GM19324 (cell line): ENCODE data around the gene GNPAT.
"Not testable (repeated sequence)": the region's sequence is repeated elsewhere in the genome, so short reads cannot be mapped to it uniquely, and the experiment has no call there.

ENCODE experiments used
- ATAC-seq: cut with Tn5 transposase; IDR thresholded peaks from one replicate; pipeline ENCODE4 v1.9.1; 2021; ENCODE audit warnings: mild to moderate bottlenecking, moderate library complexity; ENCODE audit not compliant: unreplicated experiment, low FRiP score

Gene GNPAT

GRCh38 chr1:231212301-231212700, 28.7 kb upstream of the GNPAT start:
- ATAC-seq: not testable (repeated sequence)

- no peak for ATAC-seq
Observed at GRCh38 chr1:231213831-231214573, 27.0 kb upstream of the GNPAT start.

GRCh38 chr1:231214918-231215680, 25.9 kb upstream of the GNPAT start:
- ATAC-seq: peak; percentile 33

- no peak for ATAC-seq
Observed at GRCh38 chr1:231215681-231216385, 25.2 kb upstream of the GNPAT start.

- ATAC-seq: no peak
Observed at GRCh38 chr1:231216498-231216897, 24.5 kb upstream of the GNPAT start.

GRCh38 chr1:231217056-231217455, 24.0 kb upstream of the GNPAT start:
- ATAC-seq: no peak

- no peak for ATAC-seq
Observed at GRCh38 chr1:231218078-231218477, 22.9 kb upstream of the GNPAT start.

- ATAC-seq: no peak
Observed at GRCh38 chr1:231219422-231220401, 21.3 kb upstream of the GNPAT start.

- no peak for ATAC-seq
Observed at GRCh38 chr1:231220801-231221200, 20.2 kb upstream of the GNPAT start.

- no peak for ATAC-seq
Observed at GRCh38 chr1:231226156-231226555, 14.9 kb upstream of the GNPAT start.

GRCh38 chr1:231231511-231231910, 9.5 kb upstream of the GNPAT start:
- ATAC-seq: no peak

- no peak for ATAC-seq
Observed at GRCh38 chr1:231232870-231233734, 7.9 kb upstream of the GNPAT start.

GRCh38 chr1:231233735-231234417, 7.1 kb upstream of the GNPAT start:
- ATAC-seq: no peak

- no peak for ATAC-seq
Observed at GRCh38 chr1:231234506-231234905, 6.5 kb upstream of the GNPAT start.

GRCh38 chr1:231235526-231236207, 5.3 kb upstream of the GNPAT start:
- ATAC-seq: no peak

- no peak for ATAC-seq
Observed at GRCh38 chr1:231236208-231236591, 4.8 kb upstream of the GNPAT start.

GRCh38 chr1:231236938-231237337, 4.1 kb upstream of the GNPAT start:
- no peak for ATAC-seq

GRCh38 chr1:231238298-231238697, 2.7 kb upstream of the GNPAT start:
- no peak for ATAC-seq
